Endothelial cell of umbilical vein (primary cell): ENCODE data around the gene SLC38A10. TPM values are rescaled to one million over a fixed set of nuclear protein-coding genes. Genes with fewer than 3 reads are reported as not detected.

Experiments
- BruUV-seq: library from RNA; stranded (reverse); fragments of 400-500 nt; replicated peaks from 2 replicates; lab custom pipeline; 2021; lab: Mats Ljungman, UMichigan
- CTCF ChIA-PET: fragments of 300-600, 350-600 bp; sonication (Branson Sonifier 250); formaldehyde crosslinking; loops from one replicate; lab custom pipeline; 2021; ENCODE audit warnings: antibody characterized with exemption, inconsistent platforms; lab: Charles Lee
- POLR2A ChIA-PET: fragments of 300-600, 350-600 bp; sonication (Branson Sonifier 250); formaldehyde crosslinking; loops from one replicate; lab custom pipeline; 2021; ENCODE audit warnings: antibody characterized with exemption, inconsistent platforms; lab: Charles Lee
- DNase-seq: peaks from one replicate; pipeline ENCODE4 v3.0.0-alpha.2; 2011; ENCODE audit warnings: low read depth, low spot score
- FAIRE-seq: peaks from 2 replicates; lab custom pipeline; 2011; peaks lifted over from hg19 to GRCh38; lab: Jason Lieb, UNC
- H2AFZ ChIP-seq: 2 replicates; pipeline ENCODE4 v1.6.0; 2012; ENCODE audit warnings: low read depth, low read length, control low read depth, inconsistent platforms
- H3K27ac ChIP-seq: 2 replicates; pipeline ENCODE4 v1.5.1; 2011; ENCODE audit warnings: low read depth, mild to moderate bottlenecking, control low read depth, low read length, moderate library complexity; ENCODE audit not compliant: insufficient read depth
- H3K27me3 ChIP-seq, 2 experiments: 2 replicates each; pipeline versions ENCODE4 v1.6.0 to v1.6.1; 2011; ENCODE audit warnings: low read length in 2 of 2, mixed read lengths in 1 of 2; ENCODE audit not compliant: control insufficient read depth in 2 of 2, insufficient read depth in 2 of 2
- H3K36me3 ChIP-seq, 2 experiments: 2 replicates in 1 of 2; 3 replicates in 1 of 2; pipeline ENCODE4 v1.5.1; 2011; ENCODE audit warnings: low read length in 2 of 2, mild to moderate bottlenecking in 1 of 2, moderate library complexity in 1 of 2; ENCODE audit not compliant: control insufficient read depth in 2 of 2, insufficient read depth in 2 of 2; ENCODE audit errors: extremely low read depth in 1 of 2
- H3K4me1 ChIP-seq: 3 replicates; pipeline ENCODE4 v1.5.1; 2011; ENCODE audit warnings: mild to moderate bottlenecking, low read length; ENCODE audit not compliant: control insufficient read depth, insufficient read depth; ENCODE audit errors: extremely low read depth
- H3K4me2 ChIP-seq: 2 replicates; pipeline ENCODE4 v1.6.1; 2011; ENCODE audit warnings: low read length, control low read depth, mixed read lengths; ENCODE audit not compliant: insufficient read depth
- H3K4me3 ChIP-seq, 3 experiments: fragments of 200-600 bp in 1 of 3; sonication (generic), shearing (Covaris generic) in 1 of 3; replicated peaks in 1 of 3; 2 replicates each; pipeline ENCODE4 v1.5.1; 2011 to 2016; ENCODE audit warnings: control low read depth in 3 of 3, low read length in 3 of 3, mild to moderate bottlenecking in 2 of 3, inconsistent platforms in 1 of 3, low read depth in 1 of 3, moderate library complexity in 1 of 3; ENCODE audit not compliant: insufficient read depth in 1 of 3
- H3K79me2 ChIP-seq: 2 replicates; pipeline ENCODE4 v1.6.0; 2012; ENCODE audit warnings: low read length, inconsistent platforms; ENCODE audit not compliant: control insufficient read depth, insufficient read depth
- H3K9ac ChIP-seq: replicated peaks from 2 replicates; pipeline ENCODE3; 2011; ENCODE audit warnings: low read length, control low read depth; ENCODE audit not compliant: insufficient read depth; ENCODE audit errors: extremely low read depth
- H3K9me1 ChIP-seq: replicated peaks from 3 replicates; pipeline ENCODE4 v1.6.0; 2011; ENCODE audit warnings: mild to moderate bottlenecking, low read length; ENCODE audit not compliant: control insufficient read depth, insufficient read depth; ENCODE audit errors: extremely low read depth
- H3K9me3 ChIP-seq: replicated peaks from 2 replicates; pipeline ENCODE4 v1.5.1; 2012; ENCODE audit warnings: low read length, inconsistent platforms; ENCODE audit not compliant: control insufficient read depth, insufficient read depth
- H4K20me1 ChIP-seq: replicated peaks from 2 replicates; pipeline ENCODE3; 2011; ENCODE audit warnings: mild to moderate bottlenecking, low read length; ENCODE audit not compliant: control insufficient read depth, insufficient read depth; ENCODE audit errors: extremely low read depth
- EZH2 ChIP-seq: IDR thresholded peaks from 2 replicates; pipeline ENCODE4 v1.6.1; 2012; ENCODE audit warnings: borderline replicate concordance, low read depth, mild to moderate bottlenecking, moderate library complexity, low read length, inconsistent platforms; ENCODE audit not compliant: severe bottlenecking
- GATA2 ChIP-seq: IDR thresholded peaks from 2 replicates; pipeline ENCODE4 v1.7.0; 2011; ENCODE audit warnings: low read depth, mild to moderate bottlenecking, moderate library complexity, mixed read lengths, low read length; ENCODE audit not compliant: insufficient read length, insufficient read depth
- JUN ChIP-seq: IDR thresholded peaks from 2 replicates; pipeline ENCODE4 v1.6.1; 2011; ENCODE audit warnings: borderline replicate concordance, low read depth; ENCODE audit not compliant: insufficient read length, insufficient read depth
- POLR2AphosphoS5 ChIP-seq: IDR thresholded peaks from 2 replicates; pipeline ENCODE4 v1.6.1; 2012; ENCODE audit warnings: low read depth, mild to moderate bottlenecking, control low read depth, low read length, moderate library complexity; ENCODE audit not compliant: insufficient read depth
- dilution Hi-C: fragments of 300-500 bp; cut with MboI; formaldehyde crosslinking; loops from one replicate; pipeline ENCODE4 v1.15.0; 2019; ENCODE audit warnings: low sequenced_read_pairs; ENCODE audit not compliant: extremely low pct_ligation_motif_present
- intact Hi-C: fragments of 100-400 bp; cut with micrococcal nuclease; formaldehyde crosslinking; loops from one replicate; pipeline ENCODE4 v1.10.0; 2022
- polyA plus RNA-seq, 4 experiments: library from polyadenylated mRNA; depleted of rRNA in 3 of 4; stranded (reverse) in 3 of 4; unstranded in 1 of 4; fragments of >200 nt; gene quantifications; 2 replicates each; pipeline versions ENCODE4 v1.2.1 to v1.2.3, GENCODE V29; 2011 to 2012; ENCODE audit warnings: missing spikeins in 1 of 4
- total RNA-seq: library from RNA; stranded (reverse); gene quantifications from 2 replicates; pipeline ENCODE4 v1.2.3, GENCODE V29; 2021
- TF ChIP-seq, protein P1 (sequence below): IDR thresholded peaks from 2 replicates; pipeline ENCODE4 v1.6.1; 2011; ENCODE audit not compliant: insufficient read depth, insufficient read length

SLC38A10 gene
- total and polyA plus RNA-seq, 2 donors (not counting 3 experiments of a cell fraction or from before 2014, with no cell fraction given) = 72.7 to 113 TPM

GRCh38 chr17:81342269-81343070 is 47.4 kb upstream of the SLC38A10 start:
- POLR2A ChIA-PET = no interaction called here
- intact Hi-C loops (no loop called here), dilution Hi-C loops (no loop called here)
- Histone ChIP-seq H3K4me3 (peak overlapping the region; percentile 89 to 99 (median 95)), H3K9ac (peak overlapping the region; percentile 89), H3K27ac (peak overlapping the region; percentile 62), H3K79me2 (peaks cover 53% of the 10 kb centered on the region), H3K27me3 (no peaks in the 10 kb centered on the region), H3K36me3 (no peaks in the 10 kb centered on the region), H3K9me1 (no peaks in the 10 kb centered on the region), H3K4me2 (peak overlapping the region; percentile 59), H4K20me1 (no peaks in the 10 kb centered on the region), H3K4me1 (peaks cover 33% of the 10 kb centered on the region), H3K9me3 (no peaks in the 10 kb centered on the region), H2AFZ (no peak overlapping the region)
- peak; percentile 35 for DNase-seq
- TF ChIP-seq, protein P1, sequence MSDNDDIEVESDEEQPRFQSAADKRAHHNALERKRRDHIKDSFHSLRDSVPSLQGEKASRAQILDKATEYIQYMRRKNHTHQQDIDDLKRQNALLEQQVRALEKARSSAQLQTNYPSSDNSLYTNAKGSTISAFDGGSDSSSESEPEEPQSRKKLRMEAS = peak; percentile 24
- TF ChIP-seq POLR2AphosphoS5 = no peak
- no TSS peak for BruUV-seq
- no peak for FAIRE-seq
- CTCF ChIA-PET = interaction anchor here (0.9 to 1.5 kb wide), 2 partner anchors 55 to 87 kb away, joined by 4 read pairs; no protein-coding TSS in a partner anchor

DNA sequence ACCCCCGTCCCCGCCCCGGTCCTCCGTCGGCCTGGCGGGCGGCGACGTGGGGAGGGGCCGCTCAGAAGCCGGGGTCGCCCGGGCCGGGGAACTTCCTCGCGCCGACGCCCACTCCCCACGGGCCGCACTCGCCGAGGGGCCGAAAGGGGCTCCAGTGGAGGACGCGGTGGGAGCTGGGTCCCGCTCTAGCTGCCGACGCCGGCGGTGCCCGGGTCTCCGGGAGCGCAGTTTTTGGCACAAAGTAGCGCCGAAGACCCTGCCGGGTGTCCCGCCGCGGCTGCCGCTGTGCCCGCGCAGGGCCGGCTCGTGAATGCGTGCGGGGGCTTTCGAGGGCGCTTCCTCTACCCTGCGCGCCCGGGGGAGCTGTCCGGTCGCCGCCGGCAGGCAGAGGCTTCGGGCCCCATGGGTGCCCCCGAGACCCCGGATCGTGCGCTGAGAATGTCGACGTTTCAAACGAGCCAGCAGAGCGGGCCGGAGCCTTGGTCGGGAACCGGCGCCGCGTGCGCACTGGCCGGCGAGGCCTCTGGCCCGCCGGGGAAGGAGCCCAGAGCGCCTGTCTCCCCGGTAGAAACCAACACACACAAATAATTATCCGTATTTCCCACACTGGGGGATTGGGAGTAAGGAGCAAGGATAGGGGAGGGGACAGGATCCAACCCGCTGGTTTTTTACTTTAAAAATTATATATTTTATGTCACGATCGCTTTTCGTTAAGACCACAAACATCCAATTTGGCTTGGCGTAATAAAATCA is 46.6 kb upstream of the SLC38A10 start:
- Histone ChIP-seq H4K20me1 (no peaks in the 10 kb centered on the region), H3K9me1 (no peaks in the 10 kb centered on the region), H3K4me1 (peaks cover 31% of the 10 kb centered on the region), H3K27me3 (no peaks in the 10 kb centered on the region), H3K36me3 (no peaks in the 10 kb centered on the region), H2AFZ (no peak overlapping the region), H3K4me3 (peak overlapping the region; percentile 37 to 99 (median 38)), H3K27ac (peak overlapping the region; percentile 62), H3K79me2 (peaks cover 53% of the 10 kb centered on the region), H3K9me3 (no peaks in the 10 kb centered on the region), H3K9ac (peak overlapping the region; percentile 89), H3K4me2 (peak overlapping the region; percentile 59)
- dilution Hi-C loops = no loop called here
- no TSS peak for BruUV-seq
- DNase-seq = no peak
- ChIA-PET CTCF (interaction anchor here (0.7 to 1.5 kb wide), 5 partner anchors 32 to 143 kb away, joined by 3 to 4 read pairs (median 3); partner anchors contain the start of gene BAHCC1), POLR2A (no interaction called here)
- no peak for FAIRE-seq
- no peak for TF ChIP-seq JUN
- TF ChIP-seq GATA2 = no peak
- TF ChIP-seq POLR2AphosphoS5 = peak; percentile 29
- TF ChIP-seq EZH2 = no peak
- intact Hi-C loops = no loop called here
